Pancreas (tissue), 10 donors: ENCODE results near the gene CDRT4. TPM values are rescaled to one million over a fixed set of nuclear protein-coding genes. Genes with fewer than 3 reads are reported as not detected.
A peak's percentile ranks its signal among the peaks of the same experiment; 100 is the strongest.

Source experiments
- ATAC-seq, 4 donors: fragments of 200-7000 bp; cut with Tn5 transposase; one replicate each; pipeline versions ENCODE4 v1.8.0 to v1.9.1; 2020; ENCODE audit warnings: mild to moderate bottlenecking in 4 of 4, moderate library complexity in 4 of 4
- DNase-seq, 6 donors: peaks; one replicate each; pipeline ENCODE4 v3.0.0-alpha.2; 2020
- FAIRE-seq: peaks from 2 replicates; lab custom pipeline; 2012; peaks lifted over from hg19 to GRCh38; lab: Jason Lieb, UNC
- H3K27ac ChIP-seq, 4 donors: fragments of 200-600 bp; sonication (generic); 1 replicate in 3 of 4; 2 replicates in 1 of 4; pipeline versions ENCODE4 v1.5.0 to v1.8.0; 2020
- H3K27me3 ChIP-seq, 4 donors: fragments of 200-600 bp; one replicate each; pipeline ENCODE4 v1.8.0; 2021
- H3K36me3 ChIP-seq, 3 donors: fragments of 200-600 bp; sonication (generic) in 1 of 3; one replicate each; pipeline versions ENCODE4 v1.5.0 to v1.8.0; 2020 to 2021
- H3K4me1 ChIP-seq, 3 donors: fragments of 200-600 bp; one replicate each; pipeline ENCODE4 v1.8.0; 2021
- H3K4me3 ChIP-seq, 4 donors: fragments of 200-600 bp; sonication (generic) in 2 of 4; one replicate each; pipeline versions ENCODE4 v1.5.0 to v1.8.0; 2020 to 2021
- H3K9me3 ChIP-seq, 4 donors: fragments of 200-600 bp; one replicate each; pipeline ENCODE4 v1.8.0; 2021
- WGBS, 2 donors: extraction: QIAGEN DNeasy Blood & Tissue Kit; methylation state at CpG; one replicate each; pipeline ENCODE4 v1.1.7; 2013; 5-methylcytosine and 5-hydroxymethylcytosine counted together
- intact Hi-C, 3 donors: fragments of 100-400 bp; cut with DNase I; formaldehyde crosslinking; loops; one replicate each; pipeline versions ENCODE4 v1.11.1 to v1.14.2; 2022
- polyA plus RNA-seq, 2 donors: library from polyadenylated mRNA; stranded (reverse); fragments of 200-250 nt; gene quantifications; one replicate each; pipeline ENCODE4 v1.2.3, GENCODE V29; 2013
- total RNA-seq, 6 donors: library from RNA; stranded (reverse); fragmentation: NEBNext Ultra II Directional in 4 of 6; extraction: Animal tissue kit (Norgen Biotek cat#: 25700) in 4 of 6; gene quantifications; one replicate each; pipeline versions ENCODE4 v1.2.1 to v1.2.4, GENCODE V29; 2021 to 2023
- TF ChIP-seq, protein P1 (sequence below), 4 donors: fragments of 200-600 bp; sonication (generic) in 3 of 4; IDR thresholded peaks; one replicate each; pipeline versions ENCODE4 v1.5.0 to v1.8.0; 2021; ENCODE audit warnings: antibody characterized with exemption in 4 of 4
- donor health status: healthy with polysubstance abuse.
- donor health status: DM: no; HTN: no; CAD: no; lungs with moderate emphysema.
- donor health status: DM: no; HTN: no; CAD: no.
- donor health status: control.
- donor health status: control.
- donor health status: Bipolar disorder and iron deficiency.
- donor health status: DM: yes; HTN: yes; CAD: no.
- donor health status: DM: no; HTN: no; CAD: no.
- donor health status: DM: no; HTN: no; CAD: no.
- donor health status: DM: yes; HTN: yes; CAD: no.

The CDRT4 gene
- total RNA-seq (10 to 100 TPM in 1 of 6 donors, 1 to 10 TPM in 5; 1.8 to 10.3 (median 6.2) TPM), polyA plus RNA-seq (10 to 100 TPM; 20.9 to 31.6 TPM)

DNA sequence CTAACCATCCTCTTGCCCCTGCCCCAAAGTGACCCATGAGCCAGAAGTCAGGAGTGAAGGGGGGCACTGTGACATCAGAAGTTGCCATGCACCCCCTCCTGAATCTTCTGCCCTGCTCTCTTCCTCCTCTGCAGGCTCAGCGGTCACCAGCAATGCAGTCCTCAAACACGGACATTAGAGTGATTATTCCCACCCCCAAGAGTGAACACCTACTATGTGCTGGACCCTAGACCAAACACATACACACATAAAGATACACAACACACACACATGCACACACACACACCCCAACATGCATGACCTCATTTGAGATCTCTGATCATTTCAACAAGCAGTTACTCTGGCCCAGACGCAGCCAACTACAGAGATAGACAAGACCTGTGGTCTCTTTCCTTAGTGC, at the start of gene CDRT4:
Gene CDRT4 (minus strand): TSS at position 30 of the 400 bp plus-strand sequence. CDS start 27,383 bp downstream, outside the sequence.
- no peak for FAIRE-seq
- 90 to 91% methylated on average over 3 of the region's 3 CpGs for WGBS, 2 donors
- Histone ChIP-seq H3K27me3 (no peaks in the 10 kb centered on the region), H3K36me3 (no peaks in the 10 kb centered on the region), H3K4me3 (no peak within 1 kb of the TSS), H3K4me1 (no peaks in the 10 kb centered on the region), H3K9me3 (no peaks in the 10 kb centered on the region), H3K27ac (no peak within 1 kb of the TSS)
- no peak for DNase-seq
- TF ChIP-seq, protein P1, sequence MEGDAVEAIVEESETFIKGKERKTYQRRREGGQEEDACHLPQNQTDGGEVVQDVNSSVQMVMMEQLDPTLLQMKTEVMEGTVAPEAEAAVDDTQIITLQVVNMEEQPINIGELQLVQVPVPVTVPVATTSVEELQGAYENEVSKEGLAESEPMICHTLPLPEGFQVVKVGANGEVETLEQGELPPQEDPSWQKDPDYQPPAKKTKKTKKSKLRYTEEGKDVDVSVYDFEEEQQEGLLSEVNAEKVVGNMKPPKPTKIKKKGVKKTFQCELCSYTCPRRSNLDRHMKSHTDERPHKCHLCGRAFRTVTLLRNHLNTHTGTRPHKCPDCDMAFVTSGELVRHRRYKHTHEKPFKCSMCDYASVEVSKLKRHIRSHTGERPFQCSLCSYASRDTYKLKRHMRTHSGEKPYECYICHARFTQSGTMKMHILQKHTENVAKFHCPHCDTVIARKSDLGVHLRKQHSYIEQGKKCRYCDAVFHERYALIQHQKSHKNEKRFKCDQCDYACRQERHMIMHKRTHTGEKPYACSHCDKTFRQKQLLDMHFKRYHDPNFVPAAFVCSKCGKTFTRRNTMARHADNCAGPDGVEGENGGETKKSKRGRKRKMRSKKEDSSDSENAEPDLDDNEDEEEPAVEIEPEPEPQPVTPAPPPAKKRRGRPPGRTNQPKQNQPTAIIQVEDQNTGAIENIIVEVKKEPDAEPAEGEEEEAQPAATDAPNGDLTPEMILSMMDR (IDR thresholded peaks at IDR 0.05), result no peak
- no peak for ATAC-seq
- intact Hi-C loops, result no loop called here

DNA sequence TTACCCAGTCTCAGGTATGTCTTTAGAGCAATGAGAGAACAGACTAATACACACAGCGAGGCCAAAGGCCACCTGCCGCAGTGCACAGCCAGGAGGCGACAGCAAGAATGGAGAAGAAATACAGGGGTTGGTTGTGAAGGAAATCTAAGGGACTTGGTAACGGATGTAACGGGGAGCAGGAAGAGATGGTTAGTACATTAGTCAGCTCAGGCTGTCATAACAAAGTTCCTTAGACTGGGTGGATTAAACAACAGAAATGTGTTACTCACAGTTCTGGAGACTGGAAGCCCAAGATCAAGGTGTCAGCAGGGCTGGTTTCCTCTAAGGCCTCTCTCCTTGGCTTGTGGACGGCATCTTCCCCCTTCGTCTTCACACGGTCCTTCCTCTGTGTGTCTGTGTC, 48.7 kb upstream of the CDRT4 start:
- Histone ChIP-seq H3K4me1 (peaks cover 3 to 8% (median 6%) of the 10 kb centered on the region in 3 donors), H3K27me3 (no peaks in the 10 kb centered on the region), H3K36me3 (no peaks in the 10 kb centered on the region), H3K4me3 (no peak overlapping the region), H3K9me3 (no peaks in the 10 kb centered on the region), H3K27ac (no peak overlapping the region)
- intact Hi-C loops, result loop anchor here in 1 of 3 donors (10.0 kb wide), 1 partner anchor 261 kb away; no protein-coding TSS in a partner anchor
- TF ChIP-seq, protein P1 (IDR thresholded peaks at IDR 0.05), result no peak
- ATAC-seq (no peak), DNase-seq (no peak), FAIRE-seq (no peak)
- 97 to 98% methylated on average over 8 of the region's 8 CpGs for WGBS, 2 donors

DNA sequence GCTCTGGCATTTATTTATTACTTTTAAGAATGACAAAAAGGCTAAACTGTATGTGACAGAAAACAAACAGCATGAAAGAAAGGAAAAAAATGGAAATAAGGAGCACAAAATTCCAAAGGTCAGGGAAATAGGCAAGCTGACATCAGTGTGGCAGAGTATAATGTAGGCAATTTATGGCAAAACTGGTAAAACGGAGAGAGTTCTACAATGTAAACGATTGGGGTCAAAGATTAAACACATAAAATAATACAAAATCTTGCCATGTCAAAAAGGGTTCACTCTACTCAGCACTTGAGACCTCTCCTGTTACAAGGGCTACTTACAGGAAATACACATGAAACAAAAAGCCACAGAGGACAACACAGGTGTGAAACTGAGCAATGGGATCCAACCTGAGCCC, 47.0 kb upstream of the CDRT4 start:
- DNase-seq (no peak), ATAC-seq (peak in 1 of 4 donors; percentile 26), FAIRE-seq (no peak)
- no peaks in the 10 kb centered on the region for H3K27me3 ChIP-seq
- no peak overlapping the region for H3K4me3 ChIP-seq
- 22 to 24% methylated on average over 2 of the region's 2 CpGs for WGBS, 2 donors
- H3K27ac ChIP-seq, result no peak overlapping the region
- no peaks in the 10 kb centered on the region for H3K36me3 ChIP-seq
- no peaks in the 10 kb centered on the region for H3K9me3 ChIP-seq
- H3K4me1 ChIP-seq, result peaks cover 3 to 8% (median 6%) of the 10 kb centered on the region in 3 donors
- intact Hi-C loops, result loop anchor here in 1 of 3 donors (10.0 kb wide), 1 partner anchor 260 kb away; no protein-coding TSS in a partner anchor
- TF ChIP-seq, protein P1 (IDR thresholded peaks at IDR 0.05), result no peak

- 69 to 77% methylated on average over 9 of the region's 9 CpGs for WGBS, 2 donors
- H3K27ac ChIP-seq, result no peak overlapping the region
- H3K4me3 ChIP-seq, result no peak overlapping the region
- H3K36me3 ChIP-seq, result no peaks in the 10 kb centered on the region
- intact Hi-C loops, result loop anchor here in 1 of 3 donors (10.0 kb wide), 1 partner anchor 259 kb away; no protein-coding TSS in a partner anchor
- H3K27me3 ChIP-seq, result no peaks in the 10 kb centered on the region
- no peak for FAIRE-seq
- ATAC-seq, result peak in 1 of 4 donors; percentile 38
- peaks cover 3 to 8% (median 6%) of the 10 kb centered on the region in 3 donors for H3K4me1 ChIP-seq
- DNase-seq, result no peak
- TF ChIP-seq, protein P1 (IDR thresholded peaks at IDR 0.05), result no peak
- H3K9me3 ChIP-seq, result no peaks in the 10 kb centered on the region
These were observed 46.5 kb upstream of the CDRT4 start for GRCh38 chr17:15513856-15514459.
